Measurements from ENCODE around the gene THBS4. TPM values are rescaled to one million over a fixed set of nuclear protein-coding genes. Genes with fewer than 3 reads are reported as not detected.

Gene THBS4
- total RNA-seq, 1 experiment from 2014 or later, result 6.6 TPM

DNA sequence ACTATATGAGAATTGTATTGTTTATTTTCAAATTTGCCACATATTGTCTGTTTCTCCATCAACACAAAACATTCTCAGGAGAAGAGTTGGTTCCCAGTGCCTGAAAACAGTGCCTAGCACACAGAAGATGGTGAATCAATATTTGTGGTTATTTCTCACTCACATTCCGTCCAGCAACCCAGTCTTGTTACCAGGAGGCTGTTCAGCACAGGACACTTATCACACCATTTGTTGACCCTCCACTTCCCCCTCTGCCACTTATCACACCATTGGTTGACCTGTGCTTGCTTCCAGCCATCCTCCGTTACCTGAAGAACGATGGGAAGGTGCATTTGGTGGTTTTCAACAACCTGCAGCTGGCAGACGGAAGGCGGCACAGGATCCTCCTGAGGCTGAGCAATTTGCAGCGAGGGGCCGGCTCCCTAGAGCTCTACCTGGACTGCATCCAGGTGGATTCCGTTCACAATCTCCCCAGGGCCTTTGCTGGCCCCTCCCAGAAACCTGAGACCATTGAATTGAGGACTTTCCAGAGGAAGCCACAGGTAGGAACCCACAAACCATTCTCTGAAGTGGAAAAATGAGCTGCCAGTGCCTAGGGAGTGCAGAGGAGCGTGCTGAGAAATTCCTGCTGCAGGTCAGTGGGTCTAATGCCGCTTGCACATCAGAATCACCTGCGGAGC lies 20.5 kb downstream of the THBS4 start:
- CTCF ChIA-PET, result interaction anchor here (1.2 kb wide), 1 partner anchor 28 kb away, joined by 4 read pairs; no protein-coding TSS in a partner anchor

DNA sequence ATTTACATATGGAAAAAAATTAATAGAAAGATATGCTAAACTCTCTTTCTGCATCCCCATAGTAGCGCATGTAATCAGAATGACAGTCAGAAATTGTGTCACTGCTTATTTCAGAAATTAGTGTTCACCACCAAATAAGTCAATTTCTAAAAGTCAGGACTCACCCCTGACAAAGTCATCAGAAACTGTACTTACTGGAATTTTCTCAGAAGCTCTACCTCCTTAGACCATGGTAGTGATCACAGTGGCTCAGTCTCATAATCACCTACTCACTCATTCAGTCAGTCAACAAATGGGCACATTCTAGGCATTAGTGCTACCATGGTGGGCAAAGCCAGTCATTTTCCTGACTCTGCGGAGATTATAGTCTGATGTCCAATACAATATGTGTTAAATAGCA lies 22.0 kb downstream of the THBS4 start:
- Histone ChIP-seq H4K20me1 (ENCODE audit: insufficient read depth) (no peaks in the 10 kb centered on the region), H3K4me1 (replicated peaks; ENCODE audit: insufficient read depth) (peaks cover 38% of the 10 kb centered on the region), H3K4me2 (peak overlapping the region; percentile 83; the same call in 1 of the 2 replicates), H3K79me2 (ENCODE audit: low read depth) (no peaks in the 10 kb centered on the region), H3K4me3 (no peak overlapping the region), H3F3A (ENCODE audit: insufficient read depth, low read depth) (peaks cover 27% of the 10 kb centered on the region), H3K27me3 (ENCODE audit: insufficient read depth, low read depth) (no peaks in the 10 kb centered on the region), H3K27ac (no peak overlapping the region), H3K9me2 (ENCODE audit: insufficient read depth) (no peaks in the 10 kb centered on the region), H2AFZ (no peak overlapping the region), H3K36me3 (ENCODE audit: low read depth) (no peaks in the 10 kb centered on the region), H3K9me3 (ENCODE audit: insufficient read depth, low read depth) (no peaks in the 10 kb centered on the region)
- no TSS peak for BruUV-seq (replicated peaks)
- CTCF ChIA-PET, result no interaction called here
- POLR2A ChIA-PET (ENCODE audit: unreplicated experiment), result no interaction called here
- TF ChIP-seq, protein P1, sequence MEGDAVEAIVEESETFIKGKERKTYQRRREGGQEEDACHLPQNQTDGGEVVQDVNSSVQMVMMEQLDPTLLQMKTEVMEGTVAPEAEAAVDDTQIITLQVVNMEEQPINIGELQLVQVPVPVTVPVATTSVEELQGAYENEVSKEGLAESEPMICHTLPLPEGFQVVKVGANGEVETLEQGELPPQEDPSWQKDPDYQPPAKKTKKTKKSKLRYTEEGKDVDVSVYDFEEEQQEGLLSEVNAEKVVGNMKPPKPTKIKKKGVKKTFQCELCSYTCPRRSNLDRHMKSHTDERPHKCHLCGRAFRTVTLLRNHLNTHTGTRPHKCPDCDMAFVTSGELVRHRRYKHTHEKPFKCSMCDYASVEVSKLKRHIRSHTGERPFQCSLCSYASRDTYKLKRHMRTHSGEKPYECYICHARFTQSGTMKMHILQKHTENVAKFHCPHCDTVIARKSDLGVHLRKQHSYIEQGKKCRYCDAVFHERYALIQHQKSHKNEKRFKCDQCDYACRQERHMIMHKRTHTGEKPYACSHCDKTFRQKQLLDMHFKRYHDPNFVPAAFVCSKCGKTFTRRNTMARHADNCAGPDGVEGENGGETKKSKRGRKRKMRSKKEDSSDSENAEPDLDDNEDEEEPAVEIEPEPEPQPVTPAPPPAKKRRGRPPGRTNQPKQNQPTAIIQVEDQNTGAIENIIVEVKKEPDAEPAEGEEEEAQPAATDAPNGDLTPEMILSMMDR (conservative IDR thresholded peaks at IDR 0.05), result no peak
- no peak for TF ChIP-seq EZH2 (IDR thresholded peaks at IDR 0.05; ENCODE audit: low read depth)
- intact Hi-C loops (cut with micrococcal nuclease; ENCODE audit: unreplicated experiment), result loop anchor here (10.0 kb wide), 2 partner anchors 62 to 182 kb away; partner anchors contain the start of gene MTX3
- no peak for DNase-seq

More for the DNA sequence above, 20.5 kb downstream of the THBS4 start:
- no TSS peak for BruUV-seq (replicated peaks)
- H3K4me1 ChIP-seq (replicated peaks; ENCODE audit: insufficient read depth), result peaks cover 38% of the 10 kb centered on the region
- H3K9me3 ChIP-seq (ENCODE audit: insufficient read depth, low read depth), result no peaks in the 10 kb centered on the region
- no peaks in the 10 kb centered on the region for H4K20me1 ChIP-seq (ENCODE audit: insufficient read depth)
- peak; percentile 87 to 89 for DNase-seq
- H3K27me3 ChIP-seq (ENCODE audit: insufficient read depth, low read depth), result no peaks in the 10 kb centered on the region
- peak overlapping the region; percentile 74 for H2AFZ ChIP-seq
- no peak for TF ChIP-seq EZH2 (IDR thresholded peaks at IDR 0.05; ENCODE audit: low read depth)
- TF ChIP-seq, protein P1 (conservative IDR thresholded peaks at IDR 0.05), result no peak
- H3K36me3 ChIP-seq (ENCODE audit: low read depth), result no peaks in the 10 kb centered on the region
- intact Hi-C loops (cut with micrococcal nuclease; ENCODE audit: unreplicated experiment), result loop anchor here (10.0 kb wide), 2 partner anchors 61 to 181 kb away; partner anchors contain the start of gene MTX3
- H3K9me2 ChIP-seq (ENCODE audit: insufficient read depth), result no peaks in the 10 kb centered on the region
- H3K4me2 ChIP-seq, result peak overlapping the region; percentile 83
- POLR2A ChIA-PET (ENCODE audit: unreplicated experiment), result interaction anchor here (0.6 to 0.7 kb wide), 3 partner anchors 10 to 1759 kb away, joined by 4 to 8 read pairs (median 6); partner anchors contain the start of gene HOMER1
- H3K27ac ChIP-seq, result peak overlapping the region; percentile 69
- peak overlapping the region; percentile 38; the same call in 1 of the 2 replicates for H3K4me3 ChIP-seq
- peaks cover 27% of the 10 kb centered on the region for H3F3A ChIP-seq (ENCODE audit: insufficient read depth, low read depth)
- H3K79me2 ChIP-seq (ENCODE audit: low read depth), result no peaks in the 10 kb centered on the region

DNA sequence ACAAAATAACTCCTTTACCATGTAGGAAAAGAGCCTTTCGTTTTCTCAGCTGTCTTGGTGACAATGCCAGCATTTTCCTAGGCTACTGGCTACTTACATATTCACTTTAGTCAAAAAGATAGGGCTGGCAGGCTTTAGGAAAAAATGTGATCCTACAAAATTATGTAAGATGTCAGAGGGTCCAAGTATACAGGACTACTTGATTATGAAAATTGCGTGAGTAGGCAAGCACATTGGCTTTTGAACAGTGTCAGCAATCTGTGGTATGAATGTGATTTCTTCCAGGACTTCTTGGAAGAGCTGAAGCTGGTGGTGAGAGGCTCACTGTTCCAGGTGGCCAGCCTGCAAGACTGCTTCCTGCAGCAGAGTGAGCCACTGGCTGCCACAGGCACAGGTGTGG lies 22.8 kb downstream of the THBS4 start:
- Histone ChIP-seq H3K79me2 (ENCODE audit: low read depth) (no peaks in the 10 kb centered on the region), H3K27me3 (ENCODE audit: insufficient read depth, low read depth) (no peaks in the 10 kb centered on the region), H3K27ac (no peak overlapping the region), H3K4me1 (replicated peaks; ENCODE audit: insufficient read depth) (peaks cover 38% of the 10 kb centered on the region), H3K9me3 (ENCODE audit: insufficient read depth, low read depth) (no peaks in the 10 kb centered on the region), H3K9me2 (ENCODE audit: insufficient read depth) (no peaks in the 10 kb centered on the region), H3F3A (ENCODE audit: insufficient read depth, low read depth) (peaks cover 27% of the 10 kb centered on the region), H4K20me1 (ENCODE audit: insufficient read depth) (no peaks in the 10 kb centered on the region), H3K4me2 (no peak overlapping the region), H3K4me3 (no peak overlapping the region), H2AFZ (no peak overlapping the region), H3K36me3 (ENCODE audit: low read depth) (no peaks in the 10 kb centered on the region)
- no TSS peak for BruUV-seq (replicated peaks)
- POLR2A ChIA-PET (ENCODE audit: unreplicated experiment), result no interaction called here
- no peak for TF ChIP-seq EZH2 (IDR thresholded peaks at IDR 0.05; ENCODE audit: low read depth)
- TF ChIP-seq, protein P1 (conservative IDR thresholded peaks at IDR 0.05), result no peak
- CTCF ChIA-PET, result no interaction called here
- DNase-seq, result no peak
- intact Hi-C loops (cut with micrococcal nuclease; ENCODE audit: unreplicated experiment), result loop anchor here (10.0 kb wide), 2 partner anchors 63 to 183 kb away; partner anchors contain the start of gene MTX3
